DOHH2 (cell line): ENCODE data around the gene TMEM243.

Source experiments
- H3F3A ChIP-seq: fragments of 200-600 bp; sonication (generic), shearing (Covaris generic); 2 replicates; pipeline ENCODE4 v1.6.0; 2016; ENCODE audit warnings: antibody characterized with exemption, mild to moderate bottlenecking; ENCODE audit not compliant: control insufficient read depth, insufficient read depth
- H3K27ac ChIP-seq: fragments of 200-600 bp; sonication (generic); 2 replicates; pipeline ENCODE4 v1.5.1; 2014; ENCODE audit warnings: low read depth, mild to moderate bottlenecking, low read length, moderate library complexity
- H3K27me3 ChIP-seq: fragments of 200-600 bp; sonication (generic); 2 replicates; pipeline ENCODE4 v1.6.1; 2014; ENCODE audit warnings: mild to moderate bottlenecking, low read length, mixed read lengths; ENCODE audit not compliant: control insufficient read depth
- H3K36me3 ChIP-seq: fragments of 200-600 bp; sonication (generic); 2 replicates; pipeline ENCODE4 v1.6.1; 2014; ENCODE audit warnings: mild to moderate bottlenecking, low read length, moderate library complexity, mixed read lengths; ENCODE audit not compliant: control insufficient read depth
- H3K4me1 ChIP-seq: fragments of 200-600 bp; sonication (generic); 2 replicates; pipeline ENCODE4 v1.6.1; 2014; ENCODE audit warnings: mild to moderate bottlenecking, low read length, mixed read lengths; ENCODE audit not compliant: control insufficient read depth
- H3K4me2 ChIP-seq: fragments of 200-600 bp; sonication (generic); 2 replicates; pipeline ENCODE4 v1.6.0; 2014; ENCODE audit warnings: mild to moderate bottlenecking, low read length, moderate library complexity
- H3K4me3 ChIP-seq: fragments of 200-600 bp; sonication (generic); 2 replicates; pipeline ENCODE4 v1.5.1; 2014; ENCODE audit warnings: mild to moderate bottlenecking, low read length, mixed read lengths
- H3K79me2 ChIP-seq: fragments of 200-600 bp; sonication (generic); 2 replicates; pipeline ENCODE4 v1.6.1; 2014; ENCODE audit warnings: mild to moderate bottlenecking, low read length, mixed read lengths; ENCODE audit not compliant: control insufficient read depth
- H3K9me2 ChIP-seq: fragments of 200-600 bp; sonication (generic); replicated peaks from 2 replicates; pipeline ENCODE4 v1.6.1; 2014; ENCODE audit warnings: mild to moderate bottlenecking, low read length, mixed read lengths; ENCODE audit not compliant: control insufficient read depth
- H3K9me3 ChIP-seq: fragments of 200-600 bp; sonication (generic); 2 replicates; pipeline ENCODE4 v1.6.1; 2014; ENCODE audit warnings: antibody characterized with exemption, low read length, mixed read lengths; ENCODE audit not compliant: control insufficient read depth, insufficient read depth
- H4K20me1 ChIP-seq: fragments of 200-600 bp; sonication (generic); 2 replicates; pipeline ENCODE4 v1.6.0; 2014; ENCODE audit warnings: low read depth, mild to moderate bottlenecking, antibody characterized with exemption, low read length, moderate library complexity; ENCODE audit not compliant: control insufficient read depth, insufficient read depth
- EZH2phosphoT487 ChIP-seq: fragments of 200-600 bp; sonication (generic); IDR thresholded peaks from 2 replicates; pipeline ENCODE4 v1.6.1; 2017; ENCODE audit warnings: borderline replicate concordance, mild to moderate bottlenecking, antibody characterized with exemption, low read length, moderate library complexity, mixed read lengths
- TF ChIP-seq, protein P1 (sequence below): fragments of 200-600 bp; sonication (generic); IDR thresholded peaks from one replicate; pipeline ENCODE4 v1.5.1; 2014; ENCODE audit warnings: antibody characterized with exemption, mild to moderate bottlenecking, low read depth, low read length; ENCODE audit not compliant: poor library complexity, severe bottlenecking

The TMEM243 gene

DNA sequence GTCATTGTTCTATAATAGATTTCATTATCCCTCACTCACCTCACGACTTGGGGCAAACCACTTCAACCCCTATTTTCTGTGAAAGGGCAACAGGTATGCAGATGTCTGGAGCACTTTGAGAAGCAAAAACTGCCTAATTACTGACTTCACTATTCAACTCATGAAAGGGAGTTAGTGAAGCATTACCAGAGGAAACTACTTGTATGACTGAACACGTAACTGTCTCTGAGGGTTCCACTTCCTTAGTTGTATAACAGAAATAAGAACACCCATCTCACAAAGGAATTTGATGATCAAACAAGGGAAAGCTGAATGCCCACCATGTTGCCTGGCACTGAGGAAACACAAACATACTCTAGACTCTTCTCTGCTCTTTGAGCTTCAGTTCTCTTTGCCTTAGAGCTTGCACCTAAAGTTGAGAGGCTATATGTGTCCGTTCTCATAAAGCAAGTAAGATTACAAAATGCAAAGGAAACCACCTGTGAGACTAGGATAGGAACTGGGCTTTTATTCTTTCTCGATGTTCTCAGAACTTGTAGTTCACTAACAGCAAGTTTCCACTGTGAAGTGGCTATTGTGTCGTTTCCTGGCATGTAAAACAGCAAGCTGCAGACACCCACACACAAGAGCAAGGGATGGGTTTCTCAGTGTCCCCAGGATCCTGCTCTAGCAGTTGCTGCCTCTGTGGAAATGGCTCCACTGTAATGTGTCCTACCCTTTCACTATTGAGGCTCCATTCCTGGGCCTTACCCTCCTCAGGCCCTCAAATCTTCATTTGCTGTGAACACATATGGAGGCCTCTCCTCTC is 2.6 kb downstream of the TMEM243 start:
- H3K79me2 ChIP-seq = peaks cover 83% of the 10 kb centered on the region
- no peaks in the 10 kb centered on the region for H3K9me2 ChIP-seq
- peaks cover 25% of the 10 kb centered on the region for H4K20me1 ChIP-seq
- TF ChIP-seq, protein P1, sequence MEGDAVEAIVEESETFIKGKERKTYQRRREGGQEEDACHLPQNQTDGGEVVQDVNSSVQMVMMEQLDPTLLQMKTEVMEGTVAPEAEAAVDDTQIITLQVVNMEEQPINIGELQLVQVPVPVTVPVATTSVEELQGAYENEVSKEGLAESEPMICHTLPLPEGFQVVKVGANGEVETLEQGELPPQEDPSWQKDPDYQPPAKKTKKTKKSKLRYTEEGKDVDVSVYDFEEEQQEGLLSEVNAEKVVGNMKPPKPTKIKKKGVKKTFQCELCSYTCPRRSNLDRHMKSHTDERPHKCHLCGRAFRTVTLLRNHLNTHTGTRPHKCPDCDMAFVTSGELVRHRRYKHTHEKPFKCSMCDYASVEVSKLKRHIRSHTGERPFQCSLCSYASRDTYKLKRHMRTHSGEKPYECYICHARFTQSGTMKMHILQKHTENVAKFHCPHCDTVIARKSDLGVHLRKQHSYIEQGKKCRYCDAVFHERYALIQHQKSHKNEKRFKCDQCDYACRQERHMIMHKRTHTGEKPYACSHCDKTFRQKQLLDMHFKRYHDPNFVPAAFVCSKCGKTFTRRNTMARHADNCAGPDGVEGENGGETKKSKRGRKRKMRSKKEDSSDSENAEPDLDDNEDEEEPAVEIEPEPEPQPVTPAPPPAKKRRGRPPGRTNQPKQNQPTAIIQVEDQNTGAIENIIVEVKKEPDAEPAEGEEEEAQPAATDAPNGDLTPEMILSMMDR = no peak
- TF ChIP-seq EZH2phosphoT487 = no peak
- peak overlapping the region; percentile 96 for H3K27ac ChIP-seq
- H3K4me2 ChIP-seq = peak overlapping the region; percentile 74
- H3K4me3 ChIP-seq = peak overlapping the region; percentile 90
- H3K27me3 ChIP-seq = no peaks in the 10 kb centered on the region
- H3K36me3 ChIP-seq = peaks cover 77% of the 10 kb centered on the region
- H3K9me3 ChIP-seq = peaks cover 4% of the 10 kb centered on the region
- H3K4me1 ChIP-seq = peaks cover 70% of the 10 kb centered on the region
- peaks cover 41% of the 10 kb centered on the region for H3F3A ChIP-seq

DNA sequence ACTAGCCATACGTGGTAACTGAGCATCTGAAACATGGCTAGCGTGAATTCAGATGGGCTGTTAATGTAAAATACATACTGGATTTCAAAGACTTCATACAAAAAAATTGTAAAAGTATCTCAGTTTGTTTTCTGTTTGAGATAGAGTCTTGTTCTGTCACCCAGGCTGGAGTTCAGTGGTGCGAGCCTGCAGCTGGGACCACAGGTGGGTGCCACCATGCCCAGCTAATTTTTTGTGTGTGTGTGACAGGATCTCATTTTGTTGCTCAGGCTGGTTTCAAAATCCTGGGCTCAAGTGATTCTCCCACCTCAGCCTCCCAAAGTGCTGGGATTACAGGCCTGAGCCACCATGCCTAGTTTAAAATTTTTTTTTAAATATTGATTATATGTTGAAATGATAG is 4.5 kb downstream of the TMEM243 start:
- Histone ChIP-seq H3K79me2 (peaks cover 92% of the 10 kb centered on the region), H3K27me3 (no peaks in the 10 kb centered on the region), H4K20me1 (peaks cover 35% of the 10 kb centered on the region), H3K4me2 (peak overlapping the region; percentile 74), H3K4me3 (peak overlapping the region; percentile 90), H3K27ac (peak overlapping the region; percentile 96), H3K4me1 (peaks cover 64% of the 10 kb centered on the region), H3K9me2 (no peaks in the 10 kb centered on the region), H3K36me3 (peaks cover 93% of the 10 kb centered on the region), H3F3A (peaks cover 41% of the 10 kb centered on the region), H3K9me3 (peaks cover 22% of the 10 kb centered on the region)
- no peak for TF ChIP-seq EZH2phosphoT487
- TF ChIP-seq, protein P1 = no peak

DNA sequence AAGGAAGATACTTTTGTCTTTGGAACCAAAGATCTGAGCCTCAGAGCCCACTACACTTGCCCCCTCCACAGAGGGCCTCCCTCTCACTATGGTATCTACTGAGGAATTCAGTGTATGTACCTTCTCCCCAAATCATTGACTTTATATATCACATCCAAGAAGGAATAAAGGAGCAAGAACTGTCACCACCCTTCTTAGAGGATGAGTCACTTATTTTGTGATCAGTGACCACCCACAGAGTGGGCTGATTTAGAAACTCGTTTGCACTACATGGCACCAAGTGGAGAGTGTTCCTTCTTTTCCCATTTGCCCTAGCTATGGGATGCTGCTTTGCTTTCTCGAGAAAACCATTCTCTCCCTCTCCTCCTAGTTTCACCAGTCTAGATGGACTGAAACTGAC is 5.7 kb downstream of the TMEM243 start:
- Histone ChIP-seq H3F3A (peaks cover 35% of the 10 kb centered on the region), H3K9me3 (peaks cover 32% of the 10 kb centered on the region), H3K4me2 (peak overlapping the region; percentile 74), H3K4me3 (peak overlapping the region; percentile 90), H3K27me3 (no peaks in the 10 kb centered on the region), H3K4me1 (peaks cover 64% of the 10 kb centered on the region), H3K79me2 (peaks cover 93% of the 10 kb centered on the region), H3K36me3 (peaks cover 96% of the 10 kb centered on the region), H3K9me2 (no peaks in the 10 kb centered on the region), H3K27ac (peak overlapping the region; percentile 96), H4K20me1 (peaks cover 35% of the 10 kb centered on the region)
- no peak for TF ChIP-seq EZH2phosphoT487
- TF ChIP-seq, protein P1 = no peak
